Caco-2 (cell line): ENCODE data around the gene ERVFRD-1. TPM values are rescaled to one million over a fixed set of nuclear protein-coding genes. Genes with fewer than 3 reads are reported as not detected.

Experiments
- BruUV-seq: library from RNA; stranded (reverse); fragments of 400-500 nt; replicated peaks from 2 replicates; lab custom pipeline; 2021; lab: Mats Ljungman, UMichigan
- CTCF ChIA-PET: fragments of 300-600 bp; sonication (Branson Sonifier 250); formaldehyde crosslinking; loops from one replicate; lab custom pipeline; 2022; ENCODE audit warnings: antibody characterized with exemption; lab: Charles Lee
- POLR2A ChIA-PET: fragments of 300-600 bp; sonication (Branson Sonifier 250); formaldehyde crosslinking; loops from one replicate; lab custom pipeline; 2022; ENCODE audit warnings: antibody characterized with exemption; lab: Charles Lee
- DNase-seq, 2 experiments: peaks; one replicate each; pipeline versions ENCODE4 v3.0.0 to v3.0.0-alpha.2; 2020 to 2022
- H3K27me3 ChIP-seq: replicated peaks from 2 replicates; pipeline ENCODE4 v1.6.0; 2011; ENCODE audit warnings: low read length; ENCODE audit not compliant: control insufficient read depth, insufficient read depth
- H3K36me3 ChIP-seq: 2 replicates; pipeline ENCODE4 v1.5.1; 2011; ENCODE audit warnings: low read length; ENCODE audit not compliant: control insufficient read depth, insufficient read depth
- H3K4me1 ChIP-seq: fragments of 250-450 bp; sonication (Bioruptor Pico); 2 replicates; pipeline ENCODE4 v1.5.1; 2020; ENCODE audit warnings: mild to moderate bottlenecking
- H3K4me3 ChIP-seq: 2 replicates; pipeline ENCODE4 v1.5.1; 2011; ENCODE audit warnings: low read depth, mild to moderate bottlenecking, control low read depth, low read length
- H3K9me3 ChIP-seq: fragments of 250-450 bp; sonication (Bioruptor Pico); 2 replicates; pipeline ENCODE4 v1.5.1; 2020; ENCODE audit warnings: mild to moderate bottlenecking, moderate library complexity
- H3K27ac Mint-ChIP-seq: one replicate; pipeline ENCODE4 v1.8.0; 2022; ENCODE audit warnings: mixed read lengths; ENCODE audit not compliant: unreplicated experiment
- H3K27me3 Mint-ChIP-seq: one replicate; pipeline ENCODE4 v1.8.0; 2022; ENCODE audit warnings: mixed read lengths; ENCODE audit not compliant: insufficient read depth, unreplicated experiment
- H3K36me3 Mint-ChIP-seq: one replicate; pipeline ENCODE4 v1.8.0; 2022; ENCODE audit warnings: mild to moderate bottlenecking, mixed read lengths; ENCODE audit not compliant: insufficient read depth, unreplicated experiment
- H3K4me1 Mint-ChIP-seq: one replicate; pipeline ENCODE4 v1.8.0; 2022; ENCODE audit warnings: low read depth, mixed read lengths; ENCODE audit not compliant: unreplicated experiment
- H3K4me3 Mint-ChIP-seq: one replicate; pipeline ENCODE4 v1.8.0; 2022; ENCODE audit warnings: mild to moderate bottlenecking, moderate library complexity, mixed read lengths; ENCODE audit not compliant: unreplicated experiment
- H3K9me3 Mint-ChIP-seq: one replicate; pipeline ENCODE4 v1.8.0; 2022; ENCODE audit warnings: mixed read lengths; ENCODE audit not compliant: unreplicated experiment
- CTCF ChIP-seq, 2 experiments: fragments of 200-600 bp in 1 of 2; IDR thresholded peaks; 1 replicate in 1 of 2; 2 replicates in 1 of 2; pipeline versions ENCODE4 v1.5.1 to v1.8.0; 2011 to 2022; ENCODE audit warnings: antibody characterized with exemption in 1 of 2, control low read depth in 1 of 2, inconsistent platforms in 1 of 2, low read depth in 1 of 2, low read length in 1 of 2, mild to moderate bottlenecking in 1 of 2, moderate library complexity in 1 of 2; ENCODE audit not compliant: insufficient read depth in 1 of 2, severe bottlenecking in 1 of 2, unreplicated experiment in 1 of 2
- intact Hi-C: fragments of 100-400 bp; cut with micrococcal nuclease; formaldehyde crosslinking; loops from one replicate; pipeline ENCODE4 v1.10.0; 2022; ENCODE audit not compliant: unreplicated experiment
- total RNA-seq: library from RNA; stranded (reverse); gene quantifications from 2 replicates; pipeline ENCODE4 v1.2.3, GENCODE V29; 2022

ERVFRD-1 gene
- total RNA-seq, 1 experiment from 2014 or later, result 0.29 TPM

GRCh38 chr6:11142296-11143027 is 30.9 kb upstream of the ERVFRD-1 start:
- ChIA-PET CTCF (interaction anchor here (1.1 kb wide), 1 partner anchor 433 kb away, joined by 5 read pairs; no protein-coding TSS in a partner anchor), POLR2A (no interaction called here)
- no peaks in the 10 kb centered on the region for H3K9me3 ChIP-seq

GRCh38 chr6:11141295-11141694 is 29.8 kb upstream of the ERVFRD-1 start:
- no peaks in the 10 kb centered on the region for H3K36me3 ChIP-seq
- no peak overlapping the region for H3K27ac Mint-ChIP-seq
- POLR2A ChIA-PET, result no interaction called here
- H3K27me3 Mint-ChIP-seq, result no peaks in the 10 kb centered on the region
- intact Hi-C loops, result loop anchor here (5.0 to 10.0 kb wide), 3 partner anchors 189 to 294 kb away; no protein-coding TSS in a partner anchor
- peaks cover 10% of the 10 kb centered on the region; the same call in 1 of the 2 replicates for H3K4me1 ChIP-seq
- H3K4me3 ChIP-seq, result no peak overlapping the region
- no TSS peak for BruUV-seq
- H3K36me3 Mint-ChIP-seq, result no peaks in the 10 kb centered on the region
- CTCF ChIA-PET, result interaction anchor here (0.6 to 0.7 kb wide), 3 partner anchors 100 to 291 kb away, joined by 3 to 4 read pairs (median 4); no protein-coding TSS in a partner anchor
- no peak for TF ChIP-seq CTCF (IDR thresholded peaks at IDR 0.05; ENCODE audit: insufficient read depth in 1 of 2, low read depth in 1 of 2, low read length in 1 of 2, severe bottlenecking in 1 of 2, unreplicated experiment in 1 of 2)
- no peaks in the 10 kb centered on the region for H3K9me3 ChIP-seq
- H3K27me3 ChIP-seq, result no peaks in the 10 kb centered on the region
- no peaks in the 10 kb centered on the region for H3K9me3 Mint-ChIP-seq
- H3K4me3 Mint-ChIP-seq, result no peak overlapping the region
- no peak for DNase-seq
- peaks cover 22% of the 10 kb centered on the region for H3K4me1 Mint-ChIP-seq

More at GRCh38 chr6:11142296-11143027, 30.9 kb upstream of the ERVFRD-1 start:
- Histone ChIP-seq H3K27me3 (no peaks in the 10 kb centered on the region), H3K4me3 (no peak overlapping the region), H3K4me1 (peaks cover 10% of the 10 kb centered on the region; the same call in 1 of the 2 replicates), H3K36me3 (no peaks in the 10 kb centered on the region)
- no peaks in the 10 kb centered on the region for H3K9me3 Mint-ChIP-seq
- no peak overlapping the region for H3K4me3 Mint-ChIP-seq
- H3K27me3 Mint-ChIP-seq, result no peaks in the 10 kb centered on the region
- DNase-seq, result no peak
- BruUV-seq, result no TSS peak
- H3K4me1 Mint-ChIP-seq, result peaks cover 25% of the 10 kb centered on the region
- H3K27ac Mint-ChIP-seq, result no peak overlapping the region
- TF ChIP-seq CTCF (IDR thresholded peaks at IDR 0.05; ENCODE audit: insufficient read depth in 1 of 2, low read depth in 1 of 2, low read length in 1 of 2, severe bottlenecking in 1 of 2, unreplicated experiment in 1 of 2), result no peak
- intact Hi-C loops, result loop anchor here (2.0 to 10.0 kb wide), 4 partner anchors 48 to 292 kb away; no protein-coding TSS in a partner anchor
- H3K36me3 Mint-ChIP-seq, result no peaks in the 10 kb centered on the region

GRCh38 chr6:11140056-11140455 is 28.5 kb upstream of the ERVFRD-1 start:
- Mint-ChIP-seq H3K4me1 (peaks cover 21% of the 10 kb centered on the region), H3K27ac (no peak overlapping the region), H3K27me3 (no peaks in the 10 kb centered on the region), H3K4me3 (no peak overlapping the region), H3K36me3 (peaks cover 4% of the 10 kb centered on the region), H3K9me3 (no peaks in the 10 kb centered on the region)
- CTCF ChIA-PET, result no interaction called here
- Histone ChIP-seq H3K27me3 (no peaks in the 10 kb centered on the region), H3K4me3 (no peak overlapping the region), H3K9me3 (no peaks in the 10 kb centered on the region), H3K4me1 (peaks cover 10% of the 10 kb centered on the region; the same call in 1 of the 2 replicates), H3K36me3 (no peaks in the 10 kb centered on the region; the same call in 1 of the 2 replicates)
- POLR2A ChIA-PET, result no interaction called here
- intact Hi-C loops, result loop anchor here (5.0 to 10.0 kb wide), 3 partner anchors 188 to 295 kb away; no protein-coding TSS in a partner anchor
- BruUV-seq, result no TSS peak
- TF ChIP-seq CTCF (IDR thresholded peaks at IDR 0.05; ENCODE audit: insufficient read depth in 1 of 2, low read depth in 1 of 2, low read length in 1 of 2, severe bottlenecking in 1 of 2, unreplicated experiment in 1 of 2), result no peak
- no peak for DNase-seq
